ENCODE measurements around the gene FAM210B.

GRCh38 chr20:56360908-56361205, 2.1 kb downstream of the FAM210B start:
- no peak for TF ChIP-seq CTCF (IDR thresholded peaks at IDR 0.05)
- TF ChIP-seq ZFX (IDR thresholded peaks at IDR 0.05; ENCODE audit: borderline replicate concordance) = no peak
